Esophagus squamous epithelium (tissue), 4 donors: Measurements from ENCODE around the gene MBOAT2.

Experiments
- CTCF ChIP-seq, 6 experiments: fragments of 450-650 bp in 4 of 6; fragments of 200-600 bp in 2 of 6; sonication (generic) in 2 of 6; IDR thresholded peaks; one replicate each; pipeline ENCODE4 v1.5.1; 2016 to 2019; ENCODE audit warnings: antibody characterized with exemption in 6 of 6, mild to moderate bottlenecking in 4 of 6, moderate library complexity in 4 of 6
- POLR2A ChIP-seq, 4 donors: fragments of 450-650 bp; IDR thresholded peaks; one replicate each; pipeline ENCODE4 v1.6.1; 2017; ENCODE audit warnings: antibody characterized with exemption in 4 of 4, mild to moderate bottlenecking in 4 of 4, moderate library complexity in 3 of 4

DNA sequence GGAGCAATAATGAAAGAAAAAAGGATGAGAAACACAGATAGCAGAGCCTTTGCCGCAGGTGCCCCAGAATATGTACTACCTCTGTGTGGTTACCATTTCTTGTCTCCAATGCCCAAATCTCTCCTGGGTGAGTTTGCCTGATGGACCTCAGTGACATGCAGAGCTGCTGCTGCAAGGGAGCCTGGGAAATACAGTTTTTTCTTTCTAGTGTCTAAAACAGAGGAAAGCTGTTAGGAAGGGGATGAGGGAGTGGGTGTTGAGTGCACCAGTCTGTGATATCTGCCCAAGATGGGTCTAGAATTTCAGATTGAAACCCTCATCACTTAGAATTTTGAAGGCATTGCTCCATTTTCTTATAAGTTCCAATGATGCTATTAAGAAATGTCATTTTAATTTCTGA is 9.9 kb upstream of the MBOAT2 start:
- TF ChIP-seq CTCF (IDR thresholded peaks at IDR 0.05) = no peak
- TF ChIP-seq POLR2A (IDR thresholded peaks at IDR 0.05) = no peak
